GM23338 (cell line): ENCODE data around the gene ICAM4. TPM values are rescaled to one million over a fixed set of nuclear protein-coding genes. Genes with fewer than 3 reads are reported as not detected.

Source experiments
- ATAC-seq: fragments of 200-7000 bp; cut with Tn5 transposase; 3 replicates; pipeline ENCODE4 v1.9.1; 2020
- DNase-seq: peaks from one replicate; pipeline ENCODE4 v3.0.0-alpha.2; 2015; ENCODE audit warnings: low spot score
- H2AFZ ChIP-seq: fragments of 200-600 bp; sonication (generic); 2 replicates; pipeline ENCODE4 v1.8.0; 2016; ENCODE audit warnings: antibody characterized with exemption, mild to moderate bottlenecking, moderate library complexity
- H3F3A ChIP-seq: fragments of 200-600 bp; sonication (generic); replicated peaks from 2 replicates; pipeline ENCODE4 v1.8.0; 2017; ENCODE audit warnings: antibody characterized with exemption, mixed run types, low read depth
- H3K27ac ChIP-seq: fragments of 200-600 bp; sonication (generic); 2 replicates; pipeline ENCODE4 v1.6.1; 2016; ENCODE audit warnings: low read depth
- H3K27me3 ChIP-seq: fragments of 200-600 bp; sonication (generic); 2 replicates; pipeline ENCODE4 v1.8.0; 2016; ENCODE audit warnings: mild to moderate bottlenecking, mixed run types, moderate library complexity; ENCODE audit not compliant: insufficient read depth
- H3K36me3 ChIP-seq: fragments of 200-600 bp; sonication (generic); 2 replicates; pipeline ENCODE4 v1.8.0; 2016; ENCODE audit warnings: mild to moderate bottlenecking; ENCODE audit not compliant: insufficient read depth
- H3K4me1 ChIP-seq: fragments of 200-600 bp; sonication (generic); 2 replicates; pipeline ENCODE4 v1.8.0; 2016; ENCODE audit warnings: mild to moderate bottlenecking, moderate library complexity; ENCODE audit not compliant: insufficient read depth
- H3K4me2 ChIP-seq: fragments of 200-600 bp; sonication (generic); 2 replicates; pipeline ENCODE4 v1.7.1; 2017; ENCODE audit warnings: mixed run types
- H3K4me3 ChIP-seq: fragments of 200-600 bp; sonication (generic); 2 replicates; pipeline ENCODE4 v1.6.1; 2016; ENCODE audit warnings: mixed run types
- H3K79me2 ChIP-seq: fragments of 200-600 bp; sonication (generic); replicated peaks from 2 replicates; pipeline ENCODE4 v1.8.0; 2017; ENCODE audit warnings: mild to moderate bottlenecking; ENCODE audit not compliant: insufficient read depth
- H3K9me2 ChIP-seq: fragments of 200-600 bp; sonication (generic); 2 replicates; pipeline ENCODE4 v1.8.0; 2017; ENCODE audit not compliant: insufficient read depth
- H4K20me1 ChIP-seq: fragments of 200-600 bp; sonication (generic); replicated peaks from 2 replicates; pipeline ENCODE4 v1.8.0; 2017; ENCODE audit warnings: mild to moderate bottlenecking; ENCODE audit not compliant: insufficient read depth
- H3K27ac Mint-ChIP-seq: 2 replicates; pipeline ENCODE4 v1.8.0; 2020; ENCODE audit warnings: inconsistent platforms, mild to moderate bottlenecking, moderate library complexity, mixed read lengths
- H3K27me3 Mint-ChIP-seq: 3 replicates; pipeline ENCODE4 v1.8.0; 2022; ENCODE audit warnings: low read depth, mild to moderate bottlenecking, moderate library complexity, mixed read lengths, inconsistent platforms; ENCODE audit not compliant: insufficient read depth, poor library complexity
- H3K36me3 Mint-ChIP-seq: 3 replicates; pipeline ENCODE4 v1.8.0; 2021; ENCODE audit warnings: low read depth, mild to moderate bottlenecking, inconsistent platforms, moderate library complexity, mixed read lengths
- H3K4me1 Mint-ChIP-seq: 3 replicates; pipeline ENCODE4 v1.8.0; 2020; ENCODE audit warnings: mild to moderate bottlenecking, inconsistent platforms, mixed read lengths
- H3K4me3 Mint-ChIP-seq: 3 replicates; pipeline ENCODE4 v1.8.0; 2021; ENCODE audit warnings: moderate library complexity, mild to moderate bottlenecking, inconsistent platforms, mixed read lengths
- H3K9me3 Mint-ChIP-seq: 3 replicates; pipeline ENCODE4 v1.8.0; 2020; ENCODE audit warnings: moderate library complexity, mild to moderate bottlenecking, inconsistent platforms, mixed read lengths
- CREB1 ChIP-seq: fragments of 250-450 bp; sonication (Bioruptor Pico); IDR thresholded peaks from 2 replicates; pipeline ENCODE4 v1.5.0; 2020; ENCODE audit warnings: low read depth, mild to moderate bottlenecking, moderate library complexity
- CTCF ChIP-seq, 2 experiments: fragments of 200-600 bp in 1 of 2; sonication (generic) in 1 of 2; conservative IDR thresholded peaks; 2 replicates each; pipeline versions ENCODE4 v1.5.1 to v1.6.1; 2016 to 2017; ENCODE audit warnings: antibody characterized with exemption in 2 of 2, low read depth in 2 of 2, mild to moderate bottlenecking in 2 of 2, moderate library complexity in 1 of 2
- ETS1 ChIP-seq: IDR thresholded peaks from 2 replicates; pipeline ENCODE4 v1.6.1; 2016; ENCODE audit warnings: antibody characterized with exemption
- EZH2 ChIP-seq: fragments of 200-600 bp; sonication (generic); IDR thresholded peaks from one replicate; pipeline ENCODE4 v1.8.0; 2017; ENCODE audit warnings: antibody characterized with exemption, mild to moderate bottlenecking, low read depth; ENCODE audit not compliant: unreplicated experiment
- EZH2phosphoT487 ChIP-seq: fragments of 200-600 bp; sonication (generic); IDR thresholded peaks from one replicate; pipeline ENCODE4 v1.8.1; 2018; ENCODE audit warnings: antibody characterized with exemption; ENCODE audit not compliant: unreplicated experiment
- JUNB ChIP-seq: IDR thresholded peaks from one replicate; pipeline ENCODE4 v1.6.1; 2016; ENCODE audit warnings: antibody characterized with exemption; ENCODE audit not compliant: unreplicated experiment
- NANOG ChIP-seq: IDR thresholded peaks from 2 replicates; pipeline ENCODE4 v1.6.1; 2016; ENCODE audit warnings: antibody characterized with exemption, borderline replicate concordance
- POLR2AphosphoS5 ChIP-seq: IDR thresholded peaks from 2 replicates; pipeline ENCODE4 v1.6.1; 2016; ENCODE audit warnings: antibody characterized with exemption, low read depth
- STAT1 ChIP-seq: IDR thresholded peaks from one replicate; pipeline ENCODE4 v1.6.1; 2016; ENCODE audit warnings: antibody characterized with exemption; ENCODE audit not compliant: unreplicated experiment
- ZNF331 ChIP-seq: fragments of 250-450 bp; sonication (Bioruptor Pico); IDR thresholded peaks from 2 replicates; pipeline ENCODE4 v1.5.0; 2020; ENCODE audit warnings: low read depth, mild to moderate bottlenecking, moderate library complexity
- polyA plus RNA-seq: library from polyadenylated mRNA; unstranded; fragments of >200 nt; fragmentation: Nextera tagmentation; extraction: Ambion mirVana; gene quantifications from 2 replicates; pipeline ENCODE4 v1.2.1, GENCODE V29; 2016
- total RNA-seq: library from RNA; depleted of rRNA; stranded (reverse); fragments of >200 nt; shearing (Covaris generic); gene quantifications from 2 replicates; pipeline ENCODE4 v1.2.3, GENCODE V29; 2014
- TF ChIP-seq, protein P1 (sequence below): IDR thresholded peaks from one replicate; pipeline ENCODE4 v1.6.1; 2018; ENCODE audit warnings: antibody characterized with exemption; ENCODE audit not compliant: unreplicated experiment
- TF ChIP-seq, protein P2 (sequence below): fragments of 250-450 bp; sonication (Bioruptor Pico); IDR thresholded peaks from 2 replicates; pipeline ENCODE4 v1.5.0; 2020; ENCODE audit warnings: mild to moderate bottlenecking, moderate library complexity

Gene ICAM4
- total and polyA plus RNA-seq, 2 experiments from 2014 or later, result 0.81 to 1.0 TPM

- TF ChIP-seq ETS1, result no peak
- no peak for TF ChIP-seq EZH2
- no peak for TF ChIP-seq POLR2AphosphoS5
- no peak for TF ChIP-seq STAT1
- no peak for TF ChIP-seq JUNB
- no peak for TF ChIP-seq EZH2phosphoT487
- TF ChIP-seq, protein P1, sequence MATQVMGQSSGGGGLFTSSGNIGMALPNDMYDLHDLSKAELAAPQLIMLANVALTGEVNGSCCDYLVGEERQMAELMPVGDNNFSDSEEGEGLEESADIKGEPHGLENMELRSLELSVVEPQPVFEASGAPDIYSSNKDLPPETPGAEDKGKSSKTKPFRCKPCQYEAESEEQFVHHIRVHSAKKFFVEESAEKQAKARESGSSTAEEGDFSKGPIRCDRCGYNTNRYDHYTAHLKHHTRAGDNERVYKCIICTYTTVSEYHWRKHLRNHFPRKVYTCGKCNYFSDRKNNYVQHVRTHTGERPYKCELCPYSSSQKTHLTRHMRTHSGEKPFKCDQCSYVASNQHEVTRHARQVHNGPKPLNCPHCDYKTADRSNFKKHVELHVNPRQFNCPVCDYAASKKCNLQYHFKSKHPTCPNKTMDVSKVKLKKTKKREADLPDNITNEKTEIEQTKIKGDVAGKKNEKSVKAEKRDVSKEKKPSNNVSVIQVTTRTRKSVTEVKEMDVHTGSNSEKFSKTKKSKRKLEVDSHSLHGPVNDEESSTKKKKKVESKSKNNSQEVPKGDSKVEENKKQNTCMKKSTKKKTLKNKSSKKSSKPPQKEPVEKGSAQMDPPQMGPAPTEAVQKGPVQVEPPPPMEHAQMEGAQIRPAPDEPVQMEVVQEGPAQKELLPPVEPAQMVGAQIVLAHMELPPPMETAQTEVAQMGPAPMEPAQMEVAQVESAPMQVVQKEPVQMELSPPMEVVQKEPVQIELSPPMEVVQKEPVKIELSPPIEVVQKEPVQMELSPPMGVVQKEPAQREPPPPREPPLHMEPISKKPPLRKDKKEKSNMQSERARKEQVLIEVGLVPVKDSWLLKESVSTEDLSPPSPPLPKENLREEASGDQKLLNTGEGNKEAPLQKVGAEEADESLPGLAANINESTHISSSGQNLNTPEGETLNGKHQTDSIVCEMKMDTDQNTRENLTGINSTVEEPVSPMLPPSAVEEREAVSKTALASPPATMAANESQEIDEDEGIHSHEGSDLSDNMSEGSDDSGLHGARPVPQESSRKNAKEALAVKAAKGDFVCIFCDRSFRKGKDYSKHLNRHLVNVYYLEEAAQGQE, result no peak
- TF ChIP-seq ZNF331 (CRISPR knock-in tag), result no peak
- no peak for TF ChIP-seq CREB1 (CRISPR knock-in tag)
These were observed 30.2 kb upstream of the ICAM4 start (continued) for GRCh38 chr19:10256551-10256950.

DNA sequence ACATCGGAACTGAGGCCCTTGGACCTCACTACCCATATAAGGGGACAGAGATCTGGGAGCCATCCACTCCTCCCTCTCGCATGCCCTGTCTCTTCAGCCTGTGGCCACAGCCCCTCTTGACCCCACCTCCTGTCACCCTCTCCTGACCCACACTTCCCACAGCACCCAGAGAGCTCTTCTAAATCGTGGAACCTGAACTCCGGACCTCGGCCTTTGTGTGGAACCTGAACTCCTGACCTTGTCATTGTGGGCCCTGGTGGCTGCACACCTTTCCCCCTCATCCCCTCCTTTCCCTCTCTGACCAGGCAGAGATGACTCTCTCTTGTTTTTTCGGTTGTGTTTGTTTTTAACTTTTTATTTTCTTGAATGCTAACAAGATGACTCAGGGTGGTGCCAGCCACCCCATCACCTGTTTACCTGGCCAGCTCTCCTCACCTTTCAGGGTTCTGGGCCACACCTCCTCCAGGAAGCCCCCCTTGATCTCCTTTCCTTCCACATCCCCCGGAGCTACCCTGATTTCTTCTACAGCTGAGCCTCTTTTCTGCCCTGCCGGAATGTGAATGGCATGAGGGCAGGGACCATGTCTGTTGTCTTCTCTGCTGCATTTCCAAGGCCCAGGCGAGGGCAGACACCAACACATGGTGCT is 29.7 kb upstream of the ICAM4 start:
- Histone ChIP-seq H3K27me3 (no peaks in the 10 kb centered on the region), H4K20me1 (peaks cover 6% of the 10 kb centered on the region; the same call in 1 of the 2 replicates), H2AFZ (no peak overlapping the region), H3F3A (peaks cover 3% of the 10 kb centered on the region), H3K36me3 (peaks cover 10% of the 10 kb centered on the region), H3K4me2 (no peak overlapping the region), H3K9me2 (no peaks in the 10 kb centered on the region), H3K4me3 (no peak overlapping the region), H3K4me1 (no peaks in the 10 kb centered on the region), H3K79me2 (peaks cover 11% of the 10 kb centered on the region), H3K27ac (no peak overlapping the region)
- ATAC-seq (no peak), DNase-seq (no peak)
- no peak overlapping the region for H3K27ac Mint-ChIP-seq
- peaks cover 51% of the 10 kb centered on the region for H3K36me3 Mint-ChIP-seq
- H3K27me3 Mint-ChIP-seq, result peaks cover 5% of the 10 kb centered on the region
- peaks cover 4% of the 10 kb centered on the region for H3K4me1 Mint-ChIP-seq
- no peaks in the 10 kb centered on the region; the same call in 2 of the 3 replicates for H3K9me3 Mint-ChIP-seq
- no peak overlapping the region; the same call in 2 of the 3 replicates for H3K4me3 Mint-ChIP-seq
- TF ChIP-seq CTCF (conservative IDR thresholded peaks at IDR 0.05; ENCODE audit: low read depth in 2 of 2) (no peak), CREB1 (CRISPR knock-in tag) (no peak), EZH2phosphoT487 (no peak), EZH2 (no peak), NANOG (no peak), STAT1 (no peak), JUNB (no peak)
- TF ChIP-seq, protein P2, sequence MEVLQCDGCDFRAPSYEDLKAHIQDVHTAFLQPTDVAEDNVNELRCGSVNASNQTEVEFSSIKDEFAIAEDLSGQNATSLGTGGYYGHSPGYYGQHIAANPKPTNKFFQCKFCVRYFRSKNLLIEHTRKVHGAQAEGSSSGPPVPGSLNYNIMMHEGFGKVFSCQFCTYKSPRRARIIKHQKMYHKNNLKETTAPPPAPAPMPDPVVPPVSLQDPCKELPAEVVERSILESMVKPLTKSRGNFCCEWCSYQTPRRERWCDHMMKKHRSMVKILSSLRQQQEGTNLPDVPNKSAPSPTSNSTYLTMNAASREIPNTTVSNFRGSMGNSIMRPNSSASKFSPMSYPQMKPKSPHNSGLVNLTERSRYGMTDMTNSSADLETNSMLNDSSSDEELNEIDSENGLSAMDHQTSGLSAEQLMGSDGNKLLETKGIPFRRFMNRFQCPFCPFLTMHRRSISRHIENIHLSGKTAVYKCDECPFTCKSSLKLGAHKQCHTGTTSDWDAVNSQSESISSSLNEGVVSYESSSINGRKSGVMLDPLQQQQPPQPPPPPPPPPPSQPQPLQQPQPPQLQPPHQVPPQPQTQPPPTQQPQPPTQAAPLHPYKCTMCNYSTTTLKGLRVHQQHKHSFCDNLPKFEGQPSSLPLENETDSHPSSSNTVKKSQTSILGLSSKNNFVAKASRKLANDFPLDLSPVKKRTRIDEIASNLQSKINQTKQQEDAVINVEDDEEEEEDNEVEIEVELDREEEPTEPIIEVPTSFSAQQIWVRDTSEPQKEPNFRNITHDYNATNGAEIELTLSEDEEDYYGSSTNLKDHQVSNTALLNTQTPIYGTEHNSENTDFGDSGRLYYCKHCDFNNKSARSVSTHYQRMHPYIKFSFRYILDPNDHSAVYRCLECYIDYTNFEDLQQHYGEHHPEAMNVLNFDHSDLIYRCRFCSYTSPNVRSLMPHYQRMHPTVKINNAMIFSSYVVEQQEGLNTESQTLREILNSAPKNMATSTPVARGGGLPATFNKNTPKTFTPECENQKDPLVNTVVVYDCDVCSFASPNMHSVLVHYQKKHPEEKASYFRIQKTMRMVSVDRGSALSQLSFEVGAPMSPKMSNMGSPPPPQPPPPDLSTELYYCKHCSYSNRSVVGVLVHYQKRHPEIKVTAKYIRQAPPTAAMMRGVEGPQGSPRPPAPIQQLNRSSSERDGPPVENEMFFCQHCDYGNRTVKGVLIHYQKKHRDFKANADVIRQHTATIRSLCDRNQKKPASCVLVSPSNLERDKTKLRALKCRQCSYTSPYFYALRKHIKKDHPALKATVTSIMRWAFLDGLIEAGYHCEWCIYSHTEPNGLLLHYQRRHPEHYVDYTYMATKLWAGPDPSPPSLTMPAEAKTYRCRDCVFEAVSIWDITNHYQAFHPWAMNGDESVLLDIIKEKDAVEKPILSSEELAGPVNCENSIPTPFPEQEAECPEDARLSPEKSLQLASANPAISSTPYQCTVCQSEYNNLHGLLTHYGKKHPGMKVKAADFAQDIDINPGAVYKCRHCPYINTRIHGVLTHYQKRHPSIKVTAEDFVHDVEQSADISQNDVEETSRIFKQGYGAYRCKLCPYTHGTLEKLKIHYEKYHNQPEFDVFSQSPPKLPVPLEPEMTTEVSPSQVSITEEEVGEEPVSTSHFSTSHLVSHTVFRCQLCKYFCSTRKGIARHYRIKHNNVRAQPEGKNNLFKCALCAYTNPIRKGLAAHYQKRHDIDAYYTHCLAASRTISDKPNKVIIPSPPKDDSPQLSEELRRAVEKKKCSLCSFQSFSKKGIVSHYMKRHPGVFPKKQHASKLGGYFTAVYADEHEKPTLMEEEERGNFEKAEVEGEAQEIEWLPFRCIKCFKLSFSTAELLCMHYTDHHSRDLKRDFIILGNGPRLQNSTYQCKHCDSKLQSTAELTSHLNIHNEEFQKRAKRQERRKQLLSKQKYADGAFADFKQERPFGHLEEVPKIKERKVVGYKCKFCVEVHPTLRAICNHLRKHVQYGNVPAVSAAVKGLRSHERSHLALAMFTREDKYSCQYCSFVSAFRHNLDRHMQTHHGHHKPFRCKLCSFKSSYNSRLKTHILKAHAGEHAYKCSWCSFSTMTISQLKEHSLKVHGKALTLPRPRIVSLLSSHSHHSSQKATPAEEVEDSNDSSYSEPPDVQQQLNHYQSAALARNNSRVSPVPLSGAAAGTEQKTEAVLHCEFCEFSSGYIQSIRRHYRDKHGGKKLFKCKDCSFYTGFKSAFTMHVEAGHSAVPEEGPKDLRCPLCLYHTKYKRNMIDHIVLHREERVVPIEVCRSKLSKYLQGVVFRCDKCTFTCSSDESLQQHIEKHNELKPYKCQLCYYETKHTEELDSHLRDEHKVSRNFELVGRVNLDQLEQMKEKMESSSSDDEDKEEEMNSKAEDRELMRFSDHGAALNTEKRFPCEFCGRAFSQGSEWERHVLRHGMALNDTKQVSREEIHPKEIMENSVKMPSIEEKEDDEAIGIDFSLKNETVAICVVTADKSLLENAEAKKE (CRISPR knock-in tag), result no peak
